ENCODE measurements around the gene POLR2A. TPM values are rescaled to one million over a fixed set of nuclear protein-coding genes. Genes with fewer than 3 reads are reported as not detected.

POLR2A gene
- total and polyA plus RNA-seq, 2 of the 13 experiments (the other 11 are each of a cell fraction or from before 2014, with no cell fraction given) = 17.8 to 18.3 TPM

- Histone ChIP-seq H3K9ac (ENCODE audit: insufficient read depth, low read depth, low read length) (no peak overlapping the region), H3K27ac (ENCODE audit: extremely low read length, insufficient read depth, low read length) (no peak overlapping the region), H3K79me2 (ENCODE audit: insufficient read depth, low read length) (no peaks in the 10 kb centered on the region), H3K36me3 (replicated peaks in 1 of 2; ENCODE audit: control insufficient read depth in 1 of 2, insufficient read depth in 2 of 2, low read length in 2 of 2) (no peaks in the 10 kb centered on the region), H3K4me1 (ENCODE audit: insufficient read depth, low read length) (peaks cover 39% of the 10 kb centered on the region), H2AFZ (ENCODE audit: low read length) (no peak overlapping the region), H3K4me2 (ENCODE audit: low read depth, low read length) (peak overlapping the region; percentile 85), H3K4me3 (replicated peaks in 1 of 3; ENCODE audit: insufficient read depth in 1 of 3, low read depth in 2 of 3, low read length in 3 of 3) (peak overlapping the region in 1 of 3 experiments; percentile 75; a peak in 3 of 6 replicates), H3K27me3 (ENCODE audit: control insufficient read depth in 1 of 2, insufficient read depth in 2 of 2, low read length in 2 of 2) (peaks cover 2 to 6% of the 10 kb centered on the region in 2 experiments; a peak in 3 of 5 replicates), H3K9me3 (ENCODE audit: low read length) (no peaks in the 10 kb centered on the region), H4K20me1 (ENCODE audit: insufficient read depth, low read length) (no peaks in the 10 kb centered on the region)
- peak; percentile 59 for ATAC-seq
- in situ Hi-C loops (cut with HindIII; ENCODE audit: extremely low pct_ligation_motif_present, low pct_unique_long_range_greater_than_20kb) = loop anchor here (5.0 kb wide), 2 partner anchors 41 to 79 kb away; partner anchors contain the start of genes TMEM95 and ZBTB4
- FAIRE-seq = no peak
- ChIA-PET POLR2A (interaction anchor here (1.8 to 3.8 kb wide), 4 partner anchors 9 to 47 kb away, joined by 4 to 52 read pairs (median 28); partner anchors contain the start of genes CHRNB1, POLR2A and TMEM256), CTCF (ENCODE audit: low intra/inter-chr PET ratio, low total read pairs) (interaction anchor here (0.7 to 2.1 kb wide), 2 partner anchors 67 to 81 kb away, joined by 3 to 11 read pairs; no protein-coding TSS in a partner anchor)
- intact Hi-C loops (cut with micrococcal nuclease; ENCODE audit: unreplicated experiment) = loop anchor here (2.0 kb wide), 1 partner anchor 76 kb away; no protein-coding TSS in a partner anchor
- 88% methylated on average over 62 of the region's 92 CpGs for WGBS (ENCODE audit: low lambda C conversion rate)
- DNase-seq (ENCODE audit: low spot score) = peak; percentile 30
- BruUV-seq (replicated peaks) = no TSS peak
- TF ChIP-seq STAG1 (CRISPR knock-in tag; IDR thresholded peaks at IDR 0.05) (peak; percentile 74), MED1 (CRISPR knock-in tag; IDR thresholded peaks at IDR 0.05) (peak; percentile 33; the same call in 1 of the 2 replicates), ZNF687 (CRISPR knock-in tag; IDR thresholded peaks at IDR 0.05) (peak; percentile 82), ARHGAP35 (CRISPR knock-in tag; IDR thresholded peaks at IDR 0.05; ENCODE audit: borderline replicate concordance) (0 out of 2 replicates have a peak, but pooled peaks have one; percentile 35), HDAC1 (CRISPR knock-in tag; IDR thresholded peaks at IDR 0.05) (peak; percentile 55; the same call in 1 of the 2 replicates), ATF7-NPFF (CRISPR knock-in tag; IDR thresholded peaks at IDR 0.05; ENCODE audit: low read depth) (peak; percentile 34; the same call in 1 of the 2 replicates), HMGXB4 (CRISPR knock-in tag; IDR thresholded peaks at IDR 0.05; ENCODE audit: borderline replicate concordance in 1 of 2, low read depth in 1 of 2) (peak; percentile 76 to 81), UBTF (CRISPR knock-in tag; IDR thresholded peaks at IDR 0.05) (peak; percentile 41; the same call in 1 of the 2 replicates), ZFY (CRISPR knock-in tag; IDR thresholded peaks at IDR 0.05) (0 out of 2 replicates have a peak, but pooled peaks have one; percentile 25), ZSCAN25 (CRISPR knock-in tag; IDR thresholded peaks at IDR 0.05) (no peak)
- TF ChIP-seq, protein P1, sequence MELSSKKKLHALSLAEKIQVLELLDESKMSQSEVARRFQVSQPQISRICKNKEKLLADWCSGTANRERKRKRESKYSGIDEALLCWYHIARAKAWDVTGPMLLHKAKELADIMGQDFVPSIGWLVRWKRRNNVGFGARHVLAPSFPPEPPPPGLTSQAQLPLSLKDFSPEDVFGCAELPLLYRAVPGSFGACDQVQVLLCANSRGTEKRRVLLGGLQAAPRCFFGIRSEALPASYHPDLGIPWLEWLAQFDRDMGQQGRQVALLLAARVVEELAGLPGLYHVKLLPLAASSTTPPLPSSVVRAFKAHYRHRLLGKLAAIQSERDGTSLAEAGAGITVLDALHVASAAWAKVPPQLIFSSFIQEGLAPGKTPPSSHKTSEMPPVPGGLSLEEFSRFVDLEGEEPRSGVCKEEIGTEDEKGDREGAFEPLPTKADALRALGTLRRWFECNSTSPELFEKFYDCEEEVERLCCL (CRISPR knock-in tag; IDR thresholded peaks at IDR 0.05; ENCODE audit: borderline replicate concordance) = no peak
Observed at GRCh38 chr17:7436556-7437368, 47.4 kb upstream of the POLR2A start.

Data from HepG2 (cell line).